Amygdala (tissue), 56 donors: Measurements from ENCODE around the gene ATG16L2.
"Not testable (repeated sequence)": the region's sequence is repeated elsewhere in the genome, so short reads cannot be mapped to it uniquely, and the experiment has no call there.

Experiments used
- DNase-seq, 56 donors: peaks; one replicate each; lab custom pipeline; 2025; lab: John Stamatoyannopoulos, UW

Gene ATG16L2

DNA sequence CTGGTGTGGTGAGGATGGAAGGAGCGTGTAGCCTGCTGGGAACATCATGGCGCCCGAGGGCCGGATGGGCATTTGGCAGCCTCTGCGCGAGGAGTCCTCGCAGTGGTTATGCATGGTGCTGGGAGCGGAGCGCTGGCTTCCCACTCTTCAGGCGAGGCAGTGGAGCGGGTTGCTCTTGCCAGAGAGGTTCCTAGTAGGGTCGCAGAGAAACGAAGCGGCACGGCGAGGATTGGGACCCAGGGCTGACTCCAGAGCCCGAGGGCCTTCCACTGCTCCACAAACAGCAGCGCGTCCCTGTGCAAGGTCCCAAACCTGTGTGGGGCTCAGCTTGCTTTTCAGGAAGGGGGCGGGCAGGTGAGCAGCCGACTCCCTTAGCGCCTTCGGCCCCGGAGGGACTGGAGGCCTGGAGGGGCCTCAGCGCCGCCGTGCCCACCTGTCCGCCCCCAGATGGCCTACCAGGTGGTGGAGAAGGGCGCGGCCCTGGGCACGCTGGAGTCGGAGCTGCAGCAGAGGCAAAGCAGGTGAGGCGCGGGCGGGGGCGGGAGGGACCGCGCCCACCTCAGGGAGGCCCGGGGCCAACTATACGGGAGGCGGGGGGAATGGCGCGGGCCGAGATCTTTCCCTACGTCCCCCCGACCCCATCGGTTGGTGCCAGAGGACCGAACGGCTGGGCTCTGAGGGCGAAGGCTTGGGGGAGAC, 7.2 kb downstream of the ATG16L2 start:
- DNase-seq: no peak

DNA sequence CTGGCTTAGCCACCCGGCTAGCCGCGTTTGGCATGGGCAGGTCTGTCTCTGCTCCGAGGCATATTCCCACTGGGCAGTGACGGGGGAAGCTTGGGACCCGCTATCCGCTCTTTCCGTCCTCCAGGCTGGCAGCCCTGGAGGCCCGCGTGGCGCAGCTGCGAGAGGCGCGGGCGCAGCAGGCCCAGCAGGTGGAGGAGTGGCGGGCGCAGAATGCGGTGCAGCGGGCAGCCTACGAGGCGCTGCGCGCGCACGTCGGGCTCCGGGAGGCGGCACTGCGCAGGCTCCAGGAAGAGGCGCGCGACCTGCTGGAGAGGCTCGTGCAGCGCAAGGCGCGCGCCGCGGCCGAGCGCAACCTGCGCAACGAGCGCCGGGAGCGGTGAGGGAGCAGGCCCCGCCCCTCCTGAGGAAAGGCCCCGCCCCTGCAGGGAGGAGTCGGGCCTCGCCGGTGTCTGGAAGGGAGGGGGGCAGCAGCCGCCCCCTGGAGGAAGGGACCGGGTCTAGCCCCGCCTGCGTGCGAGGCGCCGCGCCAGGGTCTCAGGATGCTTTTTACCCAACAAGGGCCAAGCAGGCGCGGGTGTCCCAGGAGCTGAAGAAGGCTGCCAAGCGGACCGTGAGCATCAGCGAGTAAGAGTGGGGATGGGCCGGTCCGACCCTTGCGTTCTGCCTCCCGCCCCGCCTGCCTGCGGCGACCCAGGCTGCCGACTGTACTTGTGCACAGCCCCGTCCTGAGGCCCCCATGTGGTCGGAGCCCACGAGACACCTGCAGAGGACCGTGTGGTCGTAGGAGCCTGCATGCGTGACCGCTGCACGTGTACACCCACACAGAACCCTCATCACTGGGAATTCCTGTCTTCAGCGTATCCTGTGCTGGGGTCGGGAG, 7.9 kb downstream of the ATG16L2 start:
- DNase-seq: peak; percentile 43 to 93 (median 84)

DNA sequence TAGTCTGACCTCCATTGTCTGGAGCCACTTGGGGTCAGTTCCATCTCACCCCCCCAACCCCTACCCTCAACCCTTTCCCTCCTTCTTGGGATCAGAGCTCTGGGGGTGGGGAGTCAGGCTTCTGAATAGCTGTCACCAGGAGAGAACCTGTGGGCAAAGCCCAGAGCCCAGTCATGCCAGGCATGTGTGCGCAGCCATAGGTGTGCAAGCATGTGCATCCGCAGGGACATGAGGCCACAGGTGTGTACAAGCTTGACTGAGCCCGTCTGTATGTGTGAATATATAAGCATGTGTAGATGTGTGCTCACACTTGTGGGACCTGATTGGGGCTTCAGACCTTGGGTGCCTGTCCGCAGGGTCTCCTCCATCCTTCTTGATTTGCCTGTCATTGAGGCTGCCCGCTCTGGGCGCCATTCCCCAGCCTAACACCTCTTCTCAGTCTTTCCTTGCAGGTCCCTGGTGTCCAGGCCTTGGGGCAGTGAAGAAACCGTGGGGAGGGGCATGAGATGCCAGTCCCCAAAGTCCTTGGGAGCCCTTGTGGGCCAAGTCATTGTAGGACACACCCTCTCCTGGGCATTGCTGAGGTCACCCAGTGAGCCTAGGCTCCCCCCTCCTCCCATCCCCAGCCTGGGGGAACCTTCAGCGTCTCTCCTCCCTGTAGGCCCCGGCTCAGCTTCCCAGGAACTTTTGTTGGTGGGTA, 9.0 kb downstream of the ATG16L2 start:
- DNase-seq: no peak

GRCh38 chr11:72824020-72824419, 9.8 kb downstream of the ATG16L2 start:
- DNase-seq: no peak

DNA sequence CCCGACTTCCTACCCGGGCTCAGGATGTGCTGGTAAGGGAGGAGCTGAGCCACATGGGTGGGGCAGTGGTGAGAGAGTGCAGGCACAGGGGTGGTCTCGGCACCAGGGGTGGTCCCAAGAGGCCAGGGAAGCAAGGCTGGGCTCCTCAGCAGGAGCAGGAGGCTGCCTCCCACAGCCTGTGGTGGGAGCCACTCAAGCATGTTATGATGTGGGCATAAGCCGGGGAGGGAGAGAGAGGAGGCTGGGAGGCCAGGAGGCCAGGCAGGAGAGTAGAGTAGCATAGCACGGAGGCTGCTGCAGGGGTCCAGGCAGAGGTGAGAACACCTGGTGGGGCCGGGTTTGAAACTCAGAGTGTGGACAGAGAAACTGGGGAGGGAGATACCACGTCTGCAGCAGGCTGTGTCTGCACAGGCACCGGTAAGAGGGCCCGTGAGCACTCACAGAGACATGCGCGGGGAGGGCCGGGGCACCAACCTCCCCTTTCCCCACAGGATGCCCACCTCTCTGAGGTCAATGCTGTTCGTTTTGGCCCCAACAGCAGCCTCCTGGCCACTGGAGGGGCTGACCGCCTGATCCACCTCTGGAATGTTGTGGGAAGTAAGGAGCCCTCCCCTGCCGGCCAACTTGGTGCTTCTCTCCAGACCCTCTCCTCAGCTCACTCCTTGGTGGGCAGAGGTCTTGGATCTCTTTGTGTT, 10.7 kb downstream of the ATG16L2 start:
- DNase-seq: no peak

- DNase-seq: no peak
These were observed 11.4 kb downstream of the ATG16L2 start for GRCh38 chr11:72825661-72826060.

DNA sequence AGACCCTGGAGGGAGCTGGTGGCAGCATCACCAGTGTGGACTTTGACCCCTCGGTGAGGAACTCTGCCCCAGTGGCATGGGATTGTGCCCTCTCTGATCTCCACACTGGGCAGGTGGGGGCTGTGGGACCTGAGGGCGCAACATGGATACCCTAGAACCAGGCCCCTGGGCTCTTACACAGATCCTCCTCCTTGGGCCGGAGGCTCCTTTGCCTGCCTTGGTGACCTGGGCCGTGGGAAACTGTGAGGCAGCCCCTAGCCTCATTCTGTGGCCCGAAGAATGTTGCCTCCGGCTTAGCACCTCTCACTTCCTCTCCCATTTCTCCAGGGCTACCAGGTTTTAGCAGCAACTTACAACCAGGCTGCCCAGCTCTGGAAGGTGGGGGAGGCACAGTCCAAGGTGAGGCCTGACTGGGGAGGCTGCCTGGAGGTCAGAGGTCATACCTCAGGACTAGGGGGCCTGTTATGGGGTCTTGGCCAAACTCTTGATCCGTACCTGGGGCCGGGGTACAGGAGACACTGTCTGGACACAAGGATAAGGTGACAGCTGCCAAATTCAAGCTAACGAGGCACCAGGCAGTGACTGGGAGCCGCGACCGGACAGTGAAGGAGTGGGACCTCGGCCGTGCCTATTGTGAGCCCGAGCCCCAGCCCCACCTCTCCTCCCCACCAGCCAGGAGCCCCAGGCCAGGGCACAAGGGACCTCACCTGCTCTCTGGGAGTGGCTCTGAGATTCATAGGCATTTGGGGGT, 12.2 kb downstream of the ATG16L2 start:
- no peak for DNase-seq

DNA sequence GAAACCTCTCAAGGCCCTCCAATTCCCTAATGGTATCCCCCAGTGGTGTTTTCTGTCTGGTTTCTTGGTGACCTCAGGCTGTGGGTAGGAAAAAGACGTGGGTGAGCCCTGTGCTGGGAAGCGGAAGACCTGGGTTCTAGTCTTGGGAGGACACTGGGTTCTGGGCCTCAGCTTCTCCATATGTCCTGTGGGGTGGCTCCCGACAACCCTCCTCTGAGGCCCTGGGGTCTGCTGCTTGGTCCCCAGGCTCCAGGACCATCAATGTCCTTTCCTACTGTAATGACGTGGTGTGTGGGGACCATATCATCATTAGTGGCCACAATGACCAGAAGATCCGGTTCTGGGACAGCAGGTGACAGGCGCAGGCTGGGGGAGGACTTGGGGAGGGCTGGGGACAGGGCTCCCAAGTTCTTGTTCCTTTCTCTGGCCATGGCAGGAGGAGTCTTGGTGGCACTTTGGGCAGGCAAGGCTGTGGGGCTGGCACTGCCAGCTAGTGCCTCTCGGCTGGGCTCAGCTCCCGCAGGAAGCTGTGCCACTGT, 12.8 kb downstream of the ATG16L2 start:
- DNase-seq: no peak

- DNase-seq: not testable (repeated sequence)
These were observed 13.4 kb downstream of the ATG16L2 start for GRCh38 chr11:72827656-72828055.

DNA sequence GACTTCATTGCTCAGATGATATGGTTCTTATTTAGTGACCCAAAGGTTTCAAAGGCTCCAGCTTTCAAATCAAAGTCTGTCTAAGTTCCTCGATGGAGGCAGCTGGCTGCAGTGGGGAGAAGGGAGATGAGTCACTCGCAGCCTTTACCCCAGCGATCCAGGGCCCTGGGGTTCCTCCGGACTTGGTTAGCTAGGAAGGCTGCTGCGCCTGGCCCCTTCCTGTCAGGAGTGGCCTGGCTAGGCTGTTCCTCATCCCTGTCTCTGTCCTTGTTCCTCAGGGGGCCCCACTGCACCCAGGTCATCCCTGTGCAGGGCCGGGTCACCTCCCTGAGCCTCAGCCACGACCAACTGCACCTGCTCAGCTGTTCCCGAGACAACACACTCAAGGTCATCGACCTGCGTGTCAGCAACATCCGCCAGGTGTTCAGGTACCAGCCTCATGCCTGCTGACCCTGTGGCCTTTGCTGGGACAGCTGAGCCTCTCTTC, 13.9 kb downstream of the ATG16L2 start:
- no peak for DNase-seq

DNA sequence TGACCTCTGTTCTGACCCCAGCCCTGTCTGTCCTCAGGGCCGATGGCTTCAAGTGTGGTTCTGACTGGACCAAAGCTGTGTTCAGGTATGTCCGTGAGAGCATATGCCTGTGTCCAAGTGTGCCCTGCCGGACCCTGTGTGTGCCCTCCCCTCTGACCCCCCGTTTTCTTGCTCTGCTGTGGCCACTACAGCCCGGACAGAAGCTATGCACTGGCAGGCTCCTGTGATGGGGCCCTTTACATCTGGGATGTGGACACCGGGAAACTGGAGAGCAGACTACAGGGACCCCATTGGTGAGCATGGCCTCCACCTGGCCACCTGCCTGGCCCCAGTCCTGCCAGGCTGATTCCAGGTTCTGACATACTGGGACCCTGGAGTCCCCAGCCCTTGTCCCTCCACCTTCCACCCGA, 14.5 kb downstream of the ATG16L2 start:
- DNase-seq: no peak

- DNase-seq: no peak
These were observed 15.0 kb downstream of the ATG16L2 start for GRCh38 chr11:72829178-72829577.

DNA sequence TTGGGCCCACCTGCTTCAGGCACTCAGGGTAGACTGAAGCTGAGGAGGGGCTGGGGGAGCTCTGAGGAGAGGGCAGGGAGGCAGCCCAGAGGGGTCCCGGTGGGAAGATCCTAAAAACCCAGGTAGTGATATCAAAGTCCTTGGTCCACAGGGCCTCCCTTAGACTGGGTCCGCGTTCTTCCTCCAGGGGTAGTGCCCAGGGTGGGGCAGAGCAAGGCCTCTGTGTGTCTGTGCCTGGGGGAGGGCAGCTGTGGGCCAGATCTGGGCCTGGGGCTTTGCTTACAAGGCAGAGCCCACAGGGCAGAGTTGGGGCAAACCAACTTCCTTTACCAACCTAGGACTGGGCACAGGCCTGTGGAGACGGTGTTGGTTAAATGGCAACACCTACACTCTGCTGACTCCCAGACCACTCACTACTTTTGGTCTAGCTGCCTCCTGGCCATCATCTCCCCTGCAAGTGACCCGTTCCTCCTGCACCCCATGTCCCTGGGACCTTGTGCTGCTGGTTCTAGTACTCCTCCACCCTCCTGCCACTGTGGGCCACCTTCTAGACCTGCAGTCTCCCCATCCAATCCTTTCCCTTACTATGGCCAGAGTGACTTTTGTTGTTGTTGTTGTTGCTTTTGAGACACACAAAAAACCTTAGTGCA, 15.8 kb downstream of the ATG16L2 start:
- no peak for DNase-seq

- DNase-seq: peak in 53 of 56 donors; percentile 31 to 90 (median 71)
These were observed 17.5 kb downstream of the ATG16L2 start for GRCh38 chr11:72831521-72832300.

DNA sequence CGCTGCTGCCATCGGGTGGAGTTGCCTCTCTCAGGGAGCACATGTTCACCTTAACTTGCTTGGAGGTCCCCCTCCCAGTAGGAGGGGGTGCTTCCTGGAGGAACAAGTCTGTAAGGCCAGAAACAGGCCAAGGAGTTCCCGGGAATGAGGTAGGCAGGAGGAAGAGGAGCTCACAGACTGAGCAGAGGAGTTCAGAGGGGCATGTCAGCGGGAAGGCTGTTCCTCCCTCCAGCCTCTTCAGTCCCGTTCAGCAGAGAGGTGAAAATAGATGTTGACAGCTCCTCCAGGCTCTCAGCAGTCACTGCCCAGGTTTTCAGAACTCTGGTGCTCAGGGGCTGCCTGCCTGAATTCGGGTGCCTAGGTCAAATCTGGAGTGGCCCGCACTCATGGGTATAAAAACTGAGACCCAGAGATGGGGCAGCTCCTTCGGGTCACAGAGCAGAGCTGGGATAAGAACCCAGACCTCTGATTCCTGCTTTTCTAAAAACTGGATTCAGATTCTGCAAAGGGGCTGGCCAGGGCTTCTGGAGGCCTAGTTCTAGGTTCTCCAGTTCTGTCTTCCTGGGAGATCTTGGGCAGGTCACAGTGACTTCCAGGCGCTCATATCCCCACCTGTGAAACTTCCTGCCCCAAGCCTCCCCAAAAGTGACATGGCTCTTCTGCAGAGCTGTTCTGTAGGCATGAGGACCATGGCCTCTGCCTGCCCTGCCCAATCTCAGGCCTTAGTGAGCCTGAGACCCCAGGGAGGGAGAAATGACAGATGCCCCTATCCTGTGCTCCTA, 18.3 kb downstream of the ATG16L2 start:
- DNase-seq: no peak

GRCh38 chr11:72833083-72833733, 19.0 kb downstream of the ATG16L2 start:
- DNase-seq: no peak
